ENCODE measurements around the gene SALL3.

SALL3 gene

DNA sequence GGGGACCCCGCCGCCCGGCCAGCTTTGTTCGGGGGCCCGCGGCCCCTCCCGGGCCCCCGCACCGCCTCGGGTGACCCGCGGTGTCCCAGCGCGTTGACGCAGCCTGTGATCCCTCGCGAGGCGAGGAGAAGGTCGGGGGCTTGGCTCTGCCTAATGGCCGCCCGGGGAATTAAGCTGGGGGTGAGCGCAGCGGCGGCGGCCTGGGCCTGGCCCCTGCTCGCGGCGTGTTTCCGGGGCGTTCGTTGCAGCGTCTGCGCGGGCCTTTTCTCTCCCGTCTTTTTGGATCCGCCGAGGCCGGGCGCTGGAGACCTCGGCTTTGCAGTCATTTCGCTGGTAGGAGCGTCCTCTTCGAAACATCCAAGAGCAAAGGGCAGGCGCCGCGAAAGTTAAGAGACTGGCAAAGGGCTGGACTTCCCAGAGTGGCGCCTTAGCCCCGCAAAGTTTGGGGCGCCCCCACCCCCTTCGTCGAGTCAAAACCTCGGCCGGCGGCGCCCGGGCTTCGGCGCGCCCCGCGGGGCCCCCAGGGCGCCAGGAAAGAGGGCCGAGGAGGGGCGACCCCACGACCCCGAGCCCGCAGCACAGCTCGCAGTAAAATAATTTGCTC lies 1.3 kb downstream of the SALL3 start:
- Histone ChIP-seq H3K27ac (ENCODE audit: low read depth, low read length) (peak overlapping the region; percentile 89), H3K4me3 (ENCODE audit: low read depth, low read length) (peak overlapping the region; percentile 82), H3K36me3 (ENCODE audit: control insufficient read depth, insufficient read depth, low read length) (no peaks in the 10 kb centered on the region), H3K4me1 (ENCODE audit: control insufficient read depth, insufficient read depth, low read length) (peaks cover 53% of the 10 kb centered on the region), H3K9ac (ENCODE audit: low read depth, low read length) (peak overlapping the region; percentile 77), H3K27me3 (ENCODE audit: control insufficient read depth, insufficient read depth, low read length) (peaks cover 37% of the 10 kb centered on the region), H3K9me3 (ENCODE audit: control insufficient read depth, insufficient read depth, low read length) (no peaks in the 10 kb centered on the region; the same call in 1 of the 2 replicates)

DNA sequence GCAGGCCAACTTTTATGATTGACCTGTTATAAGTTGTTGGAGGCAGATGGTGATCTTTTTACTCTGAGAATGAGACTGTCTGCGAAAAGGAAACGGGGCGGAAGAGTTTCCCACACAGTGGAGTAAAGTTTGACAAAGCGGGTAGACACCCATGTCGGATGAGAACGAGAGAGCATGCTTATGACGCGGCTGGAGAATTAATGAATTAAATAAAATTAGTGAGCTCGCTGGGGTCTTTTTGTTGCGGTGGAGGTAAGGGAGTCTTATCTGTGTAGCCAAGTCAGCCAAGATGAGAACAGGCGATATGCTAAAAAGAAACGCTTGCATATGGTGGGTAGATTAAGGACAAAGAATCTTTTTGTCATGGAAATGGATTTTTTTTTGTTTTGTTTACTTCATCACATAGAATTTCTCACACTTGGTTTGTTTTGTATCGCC lies 1.8 kb downstream of the SALL3 start:
- Histone ChIP-seq H3K36me3 (ENCODE audit: control insufficient read depth, insufficient read depth, low read length) (no peaks in the 10 kb centered on the region), H3K9ac (ENCODE audit: low read depth, low read length) (peak overlapping the region; percentile 77), H3K27ac (ENCODE audit: low read depth, low read length) (peak overlapping the region; percentile 89), H3K4me3 (ENCODE audit: low read depth, low read length) (peak overlapping the region; percentile 82), H3K9me3 (ENCODE audit: control insufficient read depth, insufficient read depth, low read length) (no peaks in the 10 kb centered on the region; the same call in 1 of the 2 replicates), H3K4me1 (ENCODE audit: control insufficient read depth, insufficient read depth, low read length) (peaks cover 53% of the 10 kb centered on the region), H3K27me3 (ENCODE audit: control insufficient read depth, insufficient read depth, low read length) (peaks cover 34% of the 10 kb centered on the region)

DNA sequence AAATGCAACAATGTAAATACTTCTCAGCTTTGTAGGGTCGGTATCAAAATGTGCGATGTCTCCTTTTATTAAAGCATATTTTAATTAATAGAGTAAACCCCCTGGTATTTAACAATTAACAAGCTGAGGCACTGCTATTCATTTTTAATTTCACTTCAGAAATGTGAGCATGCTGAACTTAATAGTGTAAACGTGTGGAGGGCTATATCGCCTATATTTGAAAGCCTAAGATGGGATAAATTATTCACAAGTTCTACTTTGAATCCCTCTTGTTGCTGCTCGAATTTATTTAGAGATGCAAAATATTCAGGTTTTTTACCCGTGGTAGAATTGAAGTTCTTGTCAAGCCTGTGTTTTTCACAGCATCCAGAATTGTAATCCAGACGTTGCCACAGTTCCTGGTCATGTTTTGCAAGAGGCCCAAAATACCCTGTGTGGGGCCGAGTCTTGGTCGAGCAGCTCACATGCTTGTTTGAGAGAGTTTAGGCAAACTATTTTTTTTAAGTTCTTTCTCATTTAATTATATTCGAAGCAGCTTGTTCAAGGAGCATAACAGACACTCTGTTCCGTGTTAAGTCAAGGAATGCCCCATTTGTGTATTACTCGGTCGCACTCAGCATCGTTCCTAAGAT lies 2.5 kb downstream of the SALL3 start:
- Histone ChIP-seq H3K27me3 (ENCODE audit: control insufficient read depth, insufficient read depth, low read length) (peaks cover 27% of the 10 kb centered on the region), H3K4me3 (ENCODE audit: low read depth, low read length) (peak overlapping the region; percentile 82), H3K9ac (ENCODE audit: low read depth, low read length) (peak overlapping the region; percentile 77), H3K9me3 (ENCODE audit: control insufficient read depth, insufficient read depth, low read length) (no peaks in the 10 kb centered on the region), H3K36me3 (ENCODE audit: control insufficient read depth, insufficient read depth, low read length) (no peaks in the 10 kb centered on the region), H3K27ac (ENCODE audit: low read depth, low read length) (peak overlapping the region; percentile 89), H3K4me1 (ENCODE audit: control insufficient read depth, insufficient read depth, low read length) (peaks cover 53% of the 10 kb centered on the region)

- Histone ChIP-seq H3K36me3 (ENCODE audit: control insufficient read depth, insufficient read depth, low read length) (no peaks in the 10 kb centered on the region), H3K9me3 (ENCODE audit: control insufficient read depth, insufficient read depth, low read length) (no peaks in the 10 kb centered on the region), H3K4me1 (ENCODE audit: control insufficient read depth, insufficient read depth, low read length) (peaks cover 58% of the 10 kb centered on the region), H3K9ac (ENCODE audit: low read depth, low read length) (peak overlapping the region; percentile 0; the same call in 1 of the 2 replicates), H3K27me3 (ENCODE audit: control insufficient read depth, insufficient read depth, low read length) (peaks cover 13% of the 10 kb centered on the region), H3K4me3 (ENCODE audit: low read depth, low read length) (peak overlapping the region; percentile 82), H3K27ac (ENCODE audit: low read depth, low read length) (peak overlapping the region; percentile 89)
These were observed 3.9 kb downstream of the SALL3 start for GRCh38 chr18:78983512-78983911.

DNA sequence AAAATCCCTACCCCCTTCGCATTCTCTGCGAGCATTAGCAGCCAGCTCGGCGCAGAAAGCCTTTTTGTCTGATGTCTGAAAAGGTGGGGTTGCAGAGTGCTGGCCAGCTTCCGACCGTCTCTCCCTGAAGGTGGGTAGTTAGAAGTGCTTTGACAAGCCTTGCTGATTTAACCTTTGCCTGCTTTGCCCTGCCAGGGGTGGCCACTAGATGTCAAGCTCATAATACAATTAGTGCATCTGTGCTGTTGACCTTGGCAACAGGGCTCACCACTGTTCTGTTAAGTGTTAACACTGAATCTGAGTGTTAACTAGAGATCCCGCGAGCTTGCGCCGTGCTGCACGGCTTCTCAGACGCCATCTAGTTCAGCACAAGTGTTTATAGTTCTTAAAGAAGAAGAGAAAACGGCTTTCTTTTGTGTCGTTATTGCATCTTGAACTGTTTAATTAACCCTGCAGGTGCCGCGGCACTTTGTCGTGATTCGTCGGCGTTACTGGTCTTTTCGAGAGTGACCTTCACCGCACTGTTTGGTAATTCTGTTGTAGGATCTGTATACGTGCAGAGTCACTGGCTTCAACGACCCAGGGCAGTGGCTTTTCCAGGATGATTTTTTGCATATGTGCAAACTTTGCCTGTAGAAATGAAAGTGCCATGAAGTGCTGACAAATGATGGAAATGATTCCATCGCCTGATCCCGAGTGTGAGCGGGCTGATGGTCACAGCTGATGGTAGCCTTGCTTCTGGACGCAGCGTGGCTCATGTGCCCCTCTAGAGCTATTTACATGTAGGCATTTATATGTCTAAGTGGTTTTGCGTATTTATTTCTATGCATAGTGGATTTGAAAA lies 5.5 kb downstream of the SALL3 start:
- no peak overlapping the region for H3K9ac ChIP-seq (ENCODE audit: low read depth, low read length)
- H3K9me3 ChIP-seq (ENCODE audit: control insufficient read depth, insufficient read depth, low read length), result no peaks in the 10 kb centered on the region
- peak overlapping the region; percentile 82 for H3K4me3 ChIP-seq (ENCODE audit: low read depth, low read length)
- H3K36me3 ChIP-seq (ENCODE audit: control insufficient read depth, insufficient read depth, low read length), result no peaks in the 10 kb centered on the region
- H3K4me1 ChIP-seq (ENCODE audit: control insufficient read depth, insufficient read depth, low read length), result peaks cover 75% of the 10 kb centered on the region
- H3K27ac ChIP-seq (ENCODE audit: low read depth, low read length), result peak overlapping the region; percentile 89
- peaks cover 9% of the 10 kb centered on the region; the same call in 1 of the 2 replicates for H3K27me3 ChIP-seq (ENCODE audit: control insufficient read depth, insufficient read depth, low read length)

DNA sequence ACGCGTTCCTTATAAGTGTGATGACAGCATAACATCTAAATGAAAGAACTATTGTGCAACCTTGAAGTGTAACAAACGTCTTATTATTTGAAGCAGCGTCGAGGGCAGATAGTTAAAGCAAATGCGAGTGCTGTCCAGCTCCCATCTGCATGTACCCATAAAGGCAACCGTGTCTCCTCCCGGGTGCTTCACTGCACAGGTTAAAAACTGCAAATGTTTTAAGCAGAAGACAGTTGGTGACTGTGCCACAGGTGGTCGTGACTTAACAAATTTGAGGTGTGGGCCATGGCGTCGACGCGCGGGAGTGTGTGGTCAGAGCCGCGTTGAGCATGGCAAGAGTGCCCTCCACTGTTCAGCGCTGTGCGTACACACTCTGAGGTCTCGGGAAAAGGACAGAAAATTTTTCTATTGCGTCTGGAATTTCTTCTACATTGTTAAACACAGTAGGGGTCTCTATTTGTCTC lies 6.4 kb downstream of the SALL3 start:
- Histone ChIP-seq H3K27me3 (ENCODE audit: control insufficient read depth, insufficient read depth, low read length) (peaks cover 9% of the 10 kb centered on the region; the same call in 1 of the 2 replicates), H3K4me1 (ENCODE audit: control insufficient read depth, insufficient read depth, low read length) (peaks cover 83% of the 10 kb centered on the region)

GRCh38 chr18:78991446-78991845 lies 11.8 kb downstream of the SALL3 start:
- H3K36me3 ChIP-seq (ENCODE audit: control insufficient read depth, insufficient read depth, low read length), result peaks cover 35% of the 10 kb centered on the region
- peaks cover 53% of the 10 kb centered on the region for H3K4me1 ChIP-seq (ENCODE audit: control insufficient read depth, insufficient read depth, low read length)
- no peak overlapping the region for H3K27ac ChIP-seq (ENCODE audit: low read depth, low read length)
- no peak overlapping the region for H3K9ac ChIP-seq (ENCODE audit: low read depth, low read length)
- H3K27me3 ChIP-seq (ENCODE audit: control insufficient read depth, insufficient read depth, low read length), result no peaks in the 10 kb centered on the region
- no peak overlapping the region for H3K4me3 ChIP-seq (ENCODE audit: low read depth, low read length)
- H3K9me3 ChIP-seq (ENCODE audit: control insufficient read depth, insufficient read depth, low read length), result no peaks in the 10 kb centered on the region

More for the DNA sequence above, 6.4 kb downstream of the SALL3 start:
- Histone ChIP-seq H3K9ac (ENCODE audit: low read depth, low read length) (no peak overlapping the region), H3K27ac (ENCODE audit: low read depth, low read length) (no peak overlapping the region), H3K4me3 (ENCODE audit: low read depth, low read length) (peak overlapping the region; percentile 82), H3K36me3 (ENCODE audit: control insufficient read depth, insufficient read depth, low read length) (no peaks in the 10 kb centered on the region), H3K9me3 (ENCODE audit: control insufficient read depth, insufficient read depth, low read length) (no peaks in the 10 kb centered on the region)

GRCh38 chr18:78992041-78993011 lies 12.7 kb downstream of the SALL3 start:
- no peaks in the 10 kb centered on the region for H3K27me3 ChIP-seq (ENCODE audit: control insufficient read depth, insufficient read depth, low read length)
- H3K27ac ChIP-seq (ENCODE audit: low read depth, low read length), result no peak overlapping the region
- no peak overlapping the region for H3K9ac ChIP-seq (ENCODE audit: low read depth, low read length)
- peaks cover 44% of the 10 kb centered on the region for H3K4me1 ChIP-seq (ENCODE audit: control insufficient read depth, insufficient read depth, low read length)
- H3K9me3 ChIP-seq (ENCODE audit: control insufficient read depth, insufficient read depth, low read length), result no peaks in the 10 kb centered on the region
- no peak overlapping the region for H3K4me3 ChIP-seq (ENCODE audit: low read depth, low read length)
- peaks cover 44% of the 10 kb centered on the region for H3K36me3 ChIP-seq (ENCODE audit: control insufficient read depth, insufficient read depth, low read length)

DNA sequence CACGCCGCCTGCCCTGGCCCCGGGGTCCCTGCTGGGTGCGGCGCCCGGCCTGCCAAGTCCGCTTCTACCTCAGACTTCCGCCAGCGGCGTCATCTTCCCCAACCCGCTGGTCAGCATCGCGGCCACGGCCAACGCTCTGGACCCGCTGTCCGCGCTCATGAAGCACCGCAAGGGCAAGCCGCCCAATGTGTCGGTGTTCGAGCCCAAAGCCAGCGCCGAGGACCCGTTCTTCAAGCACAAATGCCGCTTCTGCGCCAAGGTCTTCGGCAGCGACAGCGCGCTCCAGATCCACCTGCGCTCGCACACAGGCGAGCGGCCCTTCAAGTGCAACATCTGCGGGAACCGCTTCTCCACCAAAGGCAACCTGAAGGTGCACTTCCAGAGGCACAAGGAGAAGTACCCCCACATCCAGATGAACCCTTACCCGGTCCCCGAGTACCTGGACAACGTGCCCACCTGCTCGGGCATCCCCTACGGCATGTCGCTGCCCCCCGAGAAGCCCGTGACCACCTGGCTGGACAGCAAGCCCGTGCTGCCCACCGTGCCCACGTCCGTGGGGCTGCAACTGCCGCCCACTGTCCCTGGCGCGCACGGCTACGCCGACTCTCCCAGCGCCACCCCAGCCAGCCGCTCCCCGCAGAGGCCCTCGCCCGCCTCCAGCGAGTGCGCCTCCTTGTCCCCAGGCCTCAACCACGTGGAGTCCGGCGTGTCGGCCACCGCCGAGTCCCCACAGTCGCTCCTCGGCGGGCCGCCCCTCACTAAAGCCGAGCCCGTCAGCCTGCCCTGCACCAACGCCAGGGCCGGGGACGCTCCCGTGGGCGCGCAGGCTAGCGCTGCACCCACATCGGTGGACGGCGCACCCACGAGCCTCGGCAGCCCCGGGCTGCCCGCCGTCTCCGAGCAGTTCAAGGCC lies 13.7 kb downstream of the SALL3 start:
- no peaks in the 10 kb centered on the region for H3K27me3 ChIP-seq (ENCODE audit: control insufficient read depth, insufficient read depth, low read length)
- H3K4me3 ChIP-seq (ENCODE audit: low read depth, low read length), result no peak overlapping the region
- no peak overlapping the region for H3K27ac ChIP-seq (ENCODE audit: low read depth, low read length)
- H3K9ac ChIP-seq (ENCODE audit: low read depth, low read length), result no peak overlapping the region
- peaks cover 53% of the 10 kb centered on the region for H3K36me3 ChIP-seq (ENCODE audit: control insufficient read depth, insufficient read depth, low read length)
- H3K4me1 ChIP-seq (ENCODE audit: control insufficient read depth, insufficient read depth, low read length), result peaks cover 35% of the 10 kb centered on the region
- H3K9me3 ChIP-seq (ENCODE audit: control insufficient read depth, insufficient read depth, low read length), result no peaks in the 10 kb centered on the region

Data from HUES48 (cell line).